Adrenal gland (tissue), 12 donors: ENCODE measurements around the gene LRRC4C. TPM values are rescaled to one million over a fixed set of nuclear protein-coding genes. Genes with fewer than 3 reads are reported as not detected.

Source experiments
- DNase-seq, 7 donors: peaks; one replicate each; pipeline ENCODE4 v3.0.0-alpha.2; 2019 to 2020
- H3K27ac ChIP-seq, 5 donors: fragments of 200-600 bp; sonication (generic) in 4 of 5; 1 replicate in 3 of 5; 2 replicates in 2 of 5; pipeline versions ENCODE4 v1.5.1 to v1.8.0; 2016 to 2020; ENCODE audit warnings: mild to moderate bottlenecking in 1 of 5
- H3K27me3 ChIP-seq: fragments of 200-600 bp; 2 replicates; pipeline ENCODE4 v1.8.0; 2021
- H3K36me3 ChIP-seq, 2 donors: fragments of 200-600 bp; replicated peaks in 1 of 2; 1 replicate in 1 of 2; 2 replicates in 1 of 2; pipeline versions ENCODE4 v1.5.1 to v1.8.0; 2018 to 2022
- H3K4me1 ChIP-seq, 2 donors: fragments of 200-600 bp; replicated peaks in 1 of 2; 1 replicate in 1 of 2; 2 replicates in 1 of 2; pipeline versions ENCODE4 v1.5.1 to v1.8.0; 2018 to 2021
- H3K4me3 ChIP-seq, 4 donors: fragments of 200-600 bp; sonication (generic) in 3 of 4; one replicate each; pipeline ENCODE4 v1.5.1; 2016 to 2018
- H3K9me3 ChIP-seq, 3 donors: fragments of 200-600 bp; sonication (generic) in 1 of 3; replicated peaks in 1 of 3; 1 replicate in 2 of 3; 2 replicates in 1 of 3; pipeline versions ENCODE4 v1.5.1 to v1.8.0; 2016 to 2021
- POLR2A ChIP-seq, 2 donors: fragments of 450-650 bp; IDR thresholded peaks; one replicate each; pipeline ENCODE4 v1.6.1; 2017; ENCODE audit warnings: antibody characterized with exemption in 2 of 2, mild to moderate bottlenecking in 2 of 2, moderate library complexity in 1 of 2
- WGBS, 4 donors: extraction: QIAGEN DNeasy Blood & Tissue Kit in 2 of 4; methylation state at CpG; one replicate each; pipeline versions ENCODE4 v1.1.5 to v1.1.7; 2013 to 2017; 5-methylcytosine and 5-hydroxymethylcytosine counted together
- intact Hi-C, 2 donors: fragments of 100-400 bp; cut with DNase I; formaldehyde crosslinking; loops; one replicate each; pipeline versions ENCODE4 v1.14.1 to v1.15.0; 2022 to 2023
- polyA plus RNA-seq, 3 donors: library from polyadenylated mRNA; stranded (reverse); fragments of 200-250 nt in 2 of 3; fragments of 350-450 nt in 1 of 3; fragmentation: Illumina TruSeq in 1 of 3; extraction: RNeasy Lipid Tissue Mini Kit (QIAGEN cat#74804) in 1 of 3; gene quantifications; one replicate each; pipeline ENCODE4 v1.2.3, GENCODE V29; 2013 to 2014
- total RNA-seq, 9 donors: library from RNA; depleted of rRNA in 4 of 9; stranded (reverse); fragments of >200 nt in 4 of 9; fragments of 120-200 nt in 1 of 9; fragmentation: NEBNext Ultra II Directional in 1 of 9; extraction: Animal tissue kit (Norgen Biotek cat#: 25700) in 1 of 9; gene quantifications; one replicate each; pipeline versions ENCODE4 v1.1.0 to v1.2.4, GENCODE V29; 2013 to 2023
- TF ChIP-seq, protein P1 (sequence below), 6 experiments: fragments of 450-650 bp in 4 of 6; fragments of 200-600 bp in 2 of 6; sonication (generic) in 1 of 6; IDR thresholded peaks; 1 replicate in 5 of 6; 2 replicates in 1 of 6; pipeline versions ENCODE4 v1.5.1 to v1.8.0; 2016 to 2021; ENCODE audit warnings: antibody characterized with exemption in 6 of 6, mild to moderate bottlenecking in 2 of 6, moderate library complexity in 1 of 6
- donor health status: healthy with polysubstance abuse.
- donor health status: Bipolar disorder and iron deficiency.
- donor health status: DM: yes; HTN: yes; CAD: no.
- donor health status: DM: no; HTN: no; CAD: no.
- donor health status: DM: no; HTN: no; CAD: no.
- donor health status: DM: yes; HTN: yes; CAD: no.

Gene LRRC4C
- total and polyA plus RNA-seq, 12 donors = 1.0 to 10.6 (median 5.5) TPM

- DNase-seq = no peak
- 81 to 91% (median 84%) methylated on average over 4 of the region's 4 CpGs for WGBS, 4 donors
- no peaks in the 10 kb centered on the region for H3K36me3 ChIP-seq
- no peaks in the 10 kb centered on the region for H3K27me3 ChIP-seq
- TF ChIP-seq, protein P1, sequence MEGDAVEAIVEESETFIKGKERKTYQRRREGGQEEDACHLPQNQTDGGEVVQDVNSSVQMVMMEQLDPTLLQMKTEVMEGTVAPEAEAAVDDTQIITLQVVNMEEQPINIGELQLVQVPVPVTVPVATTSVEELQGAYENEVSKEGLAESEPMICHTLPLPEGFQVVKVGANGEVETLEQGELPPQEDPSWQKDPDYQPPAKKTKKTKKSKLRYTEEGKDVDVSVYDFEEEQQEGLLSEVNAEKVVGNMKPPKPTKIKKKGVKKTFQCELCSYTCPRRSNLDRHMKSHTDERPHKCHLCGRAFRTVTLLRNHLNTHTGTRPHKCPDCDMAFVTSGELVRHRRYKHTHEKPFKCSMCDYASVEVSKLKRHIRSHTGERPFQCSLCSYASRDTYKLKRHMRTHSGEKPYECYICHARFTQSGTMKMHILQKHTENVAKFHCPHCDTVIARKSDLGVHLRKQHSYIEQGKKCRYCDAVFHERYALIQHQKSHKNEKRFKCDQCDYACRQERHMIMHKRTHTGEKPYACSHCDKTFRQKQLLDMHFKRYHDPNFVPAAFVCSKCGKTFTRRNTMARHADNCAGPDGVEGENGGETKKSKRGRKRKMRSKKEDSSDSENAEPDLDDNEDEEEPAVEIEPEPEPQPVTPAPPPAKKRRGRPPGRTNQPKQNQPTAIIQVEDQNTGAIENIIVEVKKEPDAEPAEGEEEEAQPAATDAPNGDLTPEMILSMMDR (IDR thresholded peaks at IDR 0.05) = no peak
- no peaks in the 10 kb centered on the region for H3K4me1 ChIP-seq
- H3K9me3 ChIP-seq = no peaks in the 10 kb centered on the region
- intact Hi-C loops = no loop called here
- H3K4me3 ChIP-seq = no peak overlapping the region
- no peak overlapping the region for H3K27ac ChIP-seq
Measured at GRCh38 chr11:40445391-40445790, 1014.1 kb downstream of the LRRC4C start.

GRCh38 chr11:40444151-40444550 is 1015.3 kb downstream of the LRRC4C start:
- Histone ChIP-seq H3K27ac (no peak overlapping the region), H3K9me3 (no peaks in the 10 kb centered on the region), H3K4me3 (no peak overlapping the region), H3K36me3 (no peaks in the 10 kb centered on the region), H3K4me1 (no peaks in the 10 kb centered on the region), H3K27me3 (no peaks in the 10 kb centered on the region)
- DNase-seq = no peak
- TF ChIP-seq, protein P1 (IDR thresholded peaks at IDR 0.05) = no peak
- no peak for TF ChIP-seq POLR2A (IDR thresholded peaks at IDR 0.05)
- 81 to 90% (median 83%) methylated on average over 1 of the region's 1 CpG for WGBS, 4 donors
- intact Hi-C loops = no loop called here

- no peak overlapping the region for H3K4me3 ChIP-seq
- intact Hi-C loops = no loop called here
- no peak for TF ChIP-seq POLR2A (IDR thresholded peaks at IDR 0.05)
- TF ChIP-seq, protein P1 (IDR thresholded peaks at IDR 0.05) = no peak
Measured at GRCh38 chr11:40435344-40435743, 1024.1 kb downstream of the LRRC4C start.

DNA sequence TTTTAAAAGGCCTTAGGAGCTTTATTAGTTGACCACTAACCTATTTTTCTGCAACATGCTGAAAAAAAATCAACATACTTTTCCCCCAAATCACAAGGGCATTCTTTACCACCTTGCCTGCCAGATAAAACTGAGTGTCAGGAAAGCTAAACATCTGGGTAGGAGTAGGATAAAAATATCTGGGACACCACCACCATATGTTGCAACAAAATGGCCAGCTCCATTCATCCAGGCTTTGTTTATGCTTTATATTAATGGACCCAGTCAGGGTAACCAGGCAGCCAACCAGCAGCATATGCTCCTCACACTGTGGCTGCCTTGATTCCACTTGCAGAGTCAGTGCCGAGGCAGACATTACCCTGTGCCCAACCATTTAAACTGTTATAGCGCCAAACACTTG is 1024.5 kb downstream of the LRRC4C start:
- no peak overlapping the region for H3K4me3 ChIP-seq
- DNase-seq = no peak
- H3K4me1 ChIP-seq = no peaks in the 10 kb centered on the region
- no peaks in the 10 kb centered on the region for H3K36me3 ChIP-seq
- TF ChIP-seq, protein P1 (IDR thresholded peaks at IDR 0.05) = no peak
- no peak for TF ChIP-seq POLR2A (IDR thresholded peaks at IDR 0.05)
- intact Hi-C loops = no loop called here
- H3K27me3 ChIP-seq = no peaks in the 10 kb centered on the region
- no peaks in the 10 kb centered on the region for H3K9me3 ChIP-seq
- WGBS, 4 donors = 81 to 94% (median 92%) methylated on average over 2 of the region's 2 CpGs
- no peak overlapping the region for H3K27ac ChIP-seq

More at GRCh38 chr11:40435344-40435743, 1024.1 kb downstream of the LRRC4C start:
- Histone ChIP-seq H3K36me3 (no peaks in the 10 kb centered on the region), H3K27ac (no peak overlapping the region), H3K27me3 (no peaks in the 10 kb centered on the region), H3K4me1 (no peaks in the 10 kb centered on the region), H3K9me3 (no peaks in the 10 kb centered on the region)
- no peak for DNase-seq
